ENCODE data around the gene ELOVL5. TPM values are rescaled to one million over a fixed set of nuclear protein-coding genes. Genes with fewer than 3 reads are reported as not detected.
A peak's percentile ranks its signal among the peaks of the same experiment; 100 is the strongest.
"Not testable (repeated sequence)": the region's sequence is repeated elsewhere in the genome, so short reads cannot be mapped to it uniquely, and the experiment has no call there.

ELOVL5 gene
- total RNA-seq, 2 experiments from 2014 or later, result 101 to 110 TPM

DNA sequence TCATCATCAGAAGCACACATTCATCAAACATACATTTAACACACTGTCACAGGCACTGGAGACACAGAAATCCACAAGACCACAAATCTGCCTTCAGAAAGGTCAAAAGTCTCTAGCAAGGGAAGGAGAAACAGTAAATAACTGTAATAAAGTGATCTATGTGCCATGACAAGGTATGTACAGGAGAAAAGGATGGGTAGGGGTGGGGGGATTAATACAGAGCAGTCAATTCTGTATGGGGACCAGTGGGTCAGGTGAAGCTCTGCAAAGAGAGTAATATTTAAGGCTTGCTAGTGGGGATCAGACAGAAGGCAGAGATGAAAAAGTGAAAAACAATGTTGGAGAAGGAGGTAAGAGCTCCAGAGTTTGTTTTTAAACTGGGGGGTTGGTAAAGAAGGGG is 32.6 kb downstream of the ELOVL5 start:
- Mint-ChIP-seq H3K27me3 (no peaks in the 10 kb centered on the region), H3K4me1 (peaks cover 47% of the 10 kb centered on the region), H3K36me3 (peaks cover 23% of the 10 kb centered on the region), H3K4me3 (no peak overlapping the region), H3K9me3 (no peaks in the 10 kb centered on the region), H3K27ac (peak overlapping the region; percentile 18)
- ATAC-seq (ENCODE audit: low read depth), result no peak
- POLR2A ChIA-PET, result interaction anchor here (0.6 kb wide), 1 partner anchor 44 kb away, joined by 3 read pairs; no protein-coding TSS in a partner anchor
- no peak for DNase-seq

DNA sequence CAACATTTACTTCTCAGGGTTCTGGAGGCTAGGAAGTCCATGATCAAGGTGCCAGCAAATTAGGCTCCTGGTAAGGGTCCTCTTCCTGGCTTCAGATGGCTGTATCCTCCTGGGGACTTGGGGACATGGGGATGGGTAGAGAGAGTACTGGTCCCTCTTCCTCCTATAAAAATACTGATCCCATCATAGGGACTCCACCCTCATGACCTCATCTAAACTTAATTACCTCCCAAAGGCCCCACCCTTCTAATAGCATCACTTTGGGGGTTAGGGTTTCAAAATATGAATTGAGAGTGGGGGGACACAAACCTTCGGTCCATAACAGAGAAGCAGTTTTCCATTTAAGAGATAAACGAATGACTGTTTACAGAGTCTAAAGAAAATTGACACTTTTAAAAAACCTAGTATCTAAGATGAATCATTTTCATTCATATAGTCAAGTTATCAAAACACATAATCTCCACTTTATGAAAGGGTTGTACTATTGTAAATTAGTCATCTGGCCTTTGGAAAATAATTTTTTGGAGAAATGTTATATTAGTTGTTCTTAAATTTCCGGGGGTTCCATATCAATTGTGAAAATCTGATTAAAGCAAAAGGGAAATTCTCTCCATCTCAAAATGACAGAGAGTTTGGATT is 33.5 kb downstream of the ELOVL5 start:
- Mint-ChIP-seq H3K36me3 (peaks cover 17% of the 10 kb centered on the region), H3K4me1 (peaks cover 56% of the 10 kb centered on the region), H3K4me3 (no peak overlapping the region), H3K27ac (no peak overlapping the region), H3K27me3 (no peaks in the 10 kb centered on the region), H3K9me3 (no peaks in the 10 kb centered on the region)
- POLR2A ChIA-PET, result interaction anchor here (0.6 kb wide), 1 partner anchor 45 kb away, joined by 3 read pairs; no protein-coding TSS in a partner anchor
- DNase-seq, result no peak
- no peak for ATAC-seq (ENCODE audit: low read depth)

GRCh38 chr6:53313784-53314400 is 34.9 kb downstream of the ELOVL5 start:
- Mint-ChIP-seq H3K9me3 (no peaks in the 10 kb centered on the region), H3K36me3 (peaks cover 19% of the 10 kb centered on the region), H3K27me3 (no peaks in the 10 kb centered on the region), H3K4me3 (no peak overlapping the region), H3K4me1 (peaks cover 66% of the 10 kb centered on the region), H3K27ac (no peak overlapping the region)
- DNase-seq (no peak), ATAC-seq (ENCODE audit: low read depth) (no peak)
- POLR2A ChIA-PET, result interaction anchor here (1.0 to 1.6 kb wide), 2 partner anchors 11 to 142 kb away, joined by 3 to 5 read pairs; no protein-coding TSS in a partner anchor

DNA sequence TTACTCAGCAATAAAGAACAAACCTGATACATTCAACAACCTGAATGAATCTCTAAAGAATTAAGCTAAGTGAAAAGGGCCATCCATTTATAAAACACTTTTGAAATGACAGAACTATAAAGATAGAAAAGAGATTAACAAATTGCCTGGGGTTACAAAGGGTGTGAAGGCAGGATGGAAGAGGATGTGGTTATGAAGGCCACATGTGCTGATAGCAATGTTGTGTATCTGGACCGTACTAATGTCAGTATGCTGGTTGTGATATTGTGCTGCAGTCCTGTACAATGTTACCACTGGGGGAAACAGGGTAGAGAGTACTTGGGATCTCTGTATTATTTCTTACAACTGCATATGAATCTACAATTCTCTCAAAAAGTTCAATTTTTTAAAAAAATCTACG is 36.4 kb downstream of the ELOVL5 start:
- Mint-ChIP-seq H3K4me3 (peak overlapping the region; percentile 68), H3K27ac (peak overlapping the region; percentile 57), H3K36me3 (peaks cover 18% of the 10 kb centered on the region), H3K4me1 (peaks cover 75% of the 10 kb centered on the region), H3K9me3 (no peaks in the 10 kb centered on the region), H3K27me3 (no peaks in the 10 kb centered on the region)
- no peak for DNase-seq
- ATAC-seq (ENCODE audit: low read depth), result peak; percentile 74
- POLR2A ChIA-PET, result interaction anchor here (0.8 to 1.6 kb wide), 3 partner anchors 9 to 36 kb away, joined by 3 to 8 read pairs (median 5); partner anchors contain the start of gene ELOVL5

- POLR2A ChIA-PET, result interaction anchor here (0.8 to 1.0 kb wide), 2 partner anchors 11 to 37 kb away, joined by 3 to 8 read pairs; partner anchors contain the start of gene ELOVL5
These were observed 37.2 kb downstream of the ELOVL5 start for GRCh38 chr6:53311586-53311935.

GRCh38 chr6:53310771-53311585 is 37.8 kb downstream of the ELOVL5 start:
- peaks cover 76% of the 10 kb centered on the region for H3K4me1 Mint-ChIP-seq
- no peak for ATAC-seq (ENCODE audit: low read depth)
- POLR2A ChIA-PET, result interaction anchor here (1.2 kb wide), 1 partner anchor 48 kb away, joined by 3 read pairs; no protein-coding TSS in a partner anchor
- no peaks in the 10 kb centered on the region for H3K27me3 Mint-ChIP-seq
- no peak for DNase-seq
- no peak overlapping the region for H3K4me3 Mint-ChIP-seq
- H3K27ac Mint-ChIP-seq, result peak overlapping the region; percentile 30
- H3K36me3 Mint-ChIP-seq, result peaks cover 17% of the 10 kb centered on the region
- no peaks in the 10 kb centered on the region for H3K9me3 Mint-ChIP-seq

More at GRCh38 chr6:53311586-53311935, 37.2 kb downstream of the ELOVL5 start:
- Mint-ChIP-seq H3K27me3 (no peaks in the 10 kb centered on the region), H3K9me3 (no peaks in the 10 kb centered on the region), H3K27ac (no peak overlapping the region), H3K36me3 (peaks cover 17% of the 10 kb centered on the region), H3K4me1 (peaks cover 79% of the 10 kb centered on the region), H3K4me3 (no peak overlapping the region)
- ATAC-seq (ENCODE audit: low read depth), result no peak
- no peak for DNase-seq

DNA sequence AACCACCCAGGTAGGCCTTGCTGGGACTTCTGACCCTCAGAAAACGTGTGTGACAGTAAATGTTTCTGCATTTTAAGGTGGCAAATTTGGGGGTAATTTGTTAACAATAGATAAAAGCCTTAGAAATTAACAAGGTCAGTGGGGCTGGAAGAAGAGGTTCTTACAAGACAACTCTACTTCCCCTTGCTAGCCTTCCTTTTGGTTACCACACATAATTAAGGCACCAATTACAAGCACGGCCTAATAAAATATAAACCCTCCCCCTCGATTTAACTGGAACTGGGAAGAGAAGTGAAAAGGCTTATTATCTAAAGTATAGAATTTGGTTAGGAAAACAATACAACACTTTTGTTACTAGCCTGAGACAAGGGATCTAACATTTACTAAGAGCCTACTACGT is 38.8 kb downstream of the ELOVL5 start:
- Mint-ChIP-seq H3K36me3 (peaks cover 17% of the 10 kb centered on the region), H3K9me3 (no peaks in the 10 kb centered on the region), H3K4me1 (peaks cover 67% of the 10 kb centered on the region), H3K4me3 (peak overlapping the region; percentile 15), H3K27ac (no peak overlapping the region), H3K27me3 (no peaks in the 10 kb centered on the region)
- DNase-seq (no peak), ATAC-seq (ENCODE audit: low read depth) (no peak)
- POLR2A ChIA-PET, result interaction anchor here (1.0 kb wide), 1 partner anchor 34 kb away, joined by 3 read pairs; no protein-coding TSS in a partner anchor

DNA sequence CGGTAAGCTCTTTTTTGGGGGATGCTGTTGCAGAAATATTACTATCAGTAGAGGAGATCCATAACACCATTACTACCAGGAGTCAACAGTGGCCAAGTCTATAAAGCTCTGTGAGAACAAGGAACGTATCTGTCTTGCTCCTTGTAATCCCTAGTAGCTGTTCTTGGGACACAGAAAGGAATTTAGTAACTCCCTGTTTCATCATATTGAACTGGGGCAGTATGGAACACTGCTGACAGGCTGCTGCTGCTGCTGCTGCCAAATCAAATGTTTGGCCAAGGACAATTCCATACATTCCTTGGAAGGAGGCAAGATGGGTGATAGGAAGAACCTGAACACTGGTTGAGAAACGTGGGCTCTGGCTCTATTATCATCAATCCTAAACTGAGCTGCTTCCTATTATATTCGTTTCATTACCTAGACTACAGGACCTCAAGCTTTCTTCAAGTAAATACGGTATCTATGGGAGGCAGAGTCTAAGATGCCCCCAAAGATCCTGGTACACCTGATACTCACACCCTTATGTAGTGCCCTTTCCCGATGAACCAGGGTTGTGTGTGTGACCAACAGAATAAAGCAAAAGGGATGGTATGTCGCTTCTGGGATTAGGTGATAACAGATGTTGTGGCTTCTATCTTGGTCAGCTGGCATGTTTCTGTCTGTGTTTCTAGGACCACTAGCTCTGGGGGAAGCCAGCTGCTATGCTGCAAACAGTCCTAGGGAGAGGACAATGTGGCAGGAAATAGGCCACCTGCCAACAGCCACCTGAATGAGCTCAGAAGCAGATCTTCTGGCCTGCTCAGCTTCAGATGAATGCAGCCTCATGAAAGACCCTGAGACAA is 39.5 kb downstream of the ELOVL5 start:
- Mint-ChIP-seq H3K4me1 (peaks cover 66% of the 10 kb centered on the region), H3K36me3 (peaks cover 21% of the 10 kb centered on the region), H3K4me3 (no peak overlapping the region), H3K9me3 (no peaks in the 10 kb centered on the region), H3K27ac (no peak overlapping the region), H3K27me3 (no peaks in the 10 kb centered on the region)
- ATAC-seq (ENCODE audit: low read depth) (peak; percentile 46), DNase-seq (no peak)
- POLR2A ChIA-PET, result interaction anchor here (0.9 to 1.2 kb wide), 3 partner anchors 10 to 35 kb away, joined by 3 to 4 read pairs (median 3); no protein-coding TSS in a partner anchor

DNA sequence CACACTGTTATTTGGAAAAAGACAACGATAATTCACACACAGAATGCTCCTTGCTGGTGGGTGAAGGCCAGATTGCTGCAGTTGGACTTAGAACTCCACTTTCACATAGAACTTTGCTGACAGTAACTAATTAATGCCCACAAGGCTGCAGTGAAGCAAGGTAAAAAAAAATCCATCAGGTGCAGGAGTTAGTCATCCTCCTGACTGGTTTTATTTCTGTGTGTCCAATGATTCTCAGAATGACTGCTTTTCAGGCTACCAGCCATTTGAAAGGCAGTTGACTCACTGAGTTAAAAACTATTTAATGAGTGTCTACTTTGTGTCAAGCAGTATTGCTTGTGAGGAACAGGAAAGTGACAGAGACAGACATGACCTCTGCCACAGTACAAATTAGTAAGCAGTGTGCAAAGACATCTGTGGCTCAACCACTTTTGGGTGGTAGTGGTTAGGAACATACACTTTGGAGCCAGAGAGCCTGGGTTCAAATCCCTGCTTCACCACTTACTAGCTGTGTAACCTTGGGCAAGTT is 41.9 kb downstream of the ELOVL5 start:
- peak; percentile 57 for ATAC-seq (ENCODE audit: low read depth)
- POLR2A ChIA-PET, result no interaction called here
- no peak overlapping the region for H3K4me3 Mint-ChIP-seq

DNA sequence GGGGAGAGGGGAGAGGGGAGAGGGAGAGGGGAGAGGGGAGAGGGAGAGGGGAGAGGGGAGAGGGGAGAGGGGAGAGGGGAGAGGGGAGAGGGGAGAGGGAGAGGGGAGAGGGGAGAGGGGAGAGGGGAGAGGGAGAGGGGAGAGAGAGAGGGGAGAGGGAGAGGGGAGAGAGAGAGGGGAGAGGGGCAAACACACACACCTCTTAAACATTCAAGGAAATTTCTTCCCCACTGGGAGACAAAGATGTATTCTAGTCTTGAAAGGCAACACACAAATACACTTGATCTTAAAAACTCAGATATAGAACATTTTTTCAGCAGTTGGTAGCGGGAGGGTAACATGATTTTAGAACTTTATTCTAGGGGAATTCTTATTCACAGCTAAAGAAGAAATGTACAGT is 42.5 kb downstream of the ELOVL5 start:
- H3K4me3 Mint-ChIP-seq; ATAC-seq (ENCODE audit: low read depth); DNase-seq; H3K9me3 Mint-ChIP-seq; H3K36me3 Mint-ChIP-seq; POLR2A ChIA-PET; H3K27me3 Mint-ChIP-seq: not testable (repeated sequence)
- H3K27ac Mint-ChIP-seq, result peak overlapping the region; percentile 76
- peaks cover 73% of the 10 kb centered on the region for H3K4me1 Mint-ChIP-seq

More for the DNA sequence above, 41.9 kb downstream of the ELOVL5 start:
- Mint-ChIP-seq H3K9me3 (no peaks in the 10 kb centered on the region), H3K27ac (no peak overlapping the region), H3K4me1 (peaks cover 71% of the 10 kb centered on the region), H3K36me3 (peaks cover 12% of the 10 kb centered on the region), H3K27me3 (no peaks in the 10 kb centered on the region)
- DNase-seq, result no peak

DNA sequence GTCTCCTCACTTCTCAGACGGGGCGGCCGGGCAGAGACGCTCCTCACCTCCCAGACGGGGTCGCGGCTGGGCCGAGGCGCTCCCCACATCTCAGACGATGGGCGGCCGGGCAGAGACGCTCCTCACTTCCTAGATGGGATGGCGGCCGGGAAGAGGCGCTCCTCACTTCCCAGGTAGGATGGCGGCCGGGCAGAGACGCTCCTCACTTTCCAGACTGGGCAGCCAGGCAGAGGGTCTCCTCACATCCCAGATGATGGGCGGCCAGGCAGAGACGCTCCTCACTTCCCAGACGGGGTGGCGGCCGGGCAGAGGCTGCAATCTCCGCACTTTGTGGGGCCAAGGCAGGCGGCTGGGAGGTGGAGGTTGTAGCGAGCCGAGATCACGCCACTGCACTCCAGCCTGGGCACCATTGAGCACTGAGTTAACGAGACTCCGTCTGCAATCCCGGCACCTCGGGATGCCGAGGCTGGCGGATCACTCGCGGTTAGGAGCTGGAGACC is 43.2 kb downstream of the ELOVL5 start:
- H3K27ac Mint-ChIP-seq; H3K9me3 Mint-ChIP-seq; ATAC-seq (ENCODE audit: low read depth); POLR2A ChIA-PET; H3K27me3 Mint-ChIP-seq; H3K36me3 Mint-ChIP-seq; H3K4me3 Mint-ChIP-seq; DNase-seq: not testable (repeated sequence)
- H3K4me1 Mint-ChIP-seq, result peaks cover 72% of the 10 kb centered on the region

- DNase-seq; H3K9me3 Mint-ChIP-seq; H3K27me3 Mint-ChIP-seq; H3K4me3 Mint-ChIP-seq; H3K27ac Mint-ChIP-seq; POLR2A ChIA-PET; ATAC-seq (ENCODE audit: low read depth); H3K36me3 Mint-ChIP-seq: not testable (repeated sequence)
- peaks cover 69% of the 10 kb centered on the region for H3K4me1 Mint-ChIP-seq
These were observed 43.8 kb downstream of the ELOVL5 start for GRCh38 chr6:53304953-53305352.

All from activated naive CD8-positive, alpha-beta T cell treated with anti-CD3 and anti-CD28 coated beads, Interleukin-2, amount 10 ng/mL, durations not matched to agents 7 days and 5 days (primary cell).